Skin epidermis (tissue), 12 donors: ENCODE data around the gene CCDC83.

Experiments used
- H3K27ac ChIP-seq, 21 experiments: fragments of 200-600 bp; sonication (generic) in 11 of 21; one replicate each; pipeline ENCODE4 v1.5.0; 2020; ENCODE audit warnings: mild to moderate bottlenecking in 3 of 21, inconsistent platforms in 2 of 21, moderate library complexity in 2 of 21
- H3K4me3 ChIP-seq, 7 experiments: fragments of 200-600 bp; sonication (generic) in 2 of 7; one replicate each; pipeline ENCODE4 v1.5.0; 2020; ENCODE audit warnings: inconsistent platforms in 2 of 7, mild to moderate bottlenecking in 2 of 7, moderate library complexity in 1 of 7

Gene CCDC83

GRCh38 chr11:85960678-85961077 is 105.5 kb downstream of the CCDC83 start:
- Histone ChIP-seq H3K27ac (peak overlapping the region in 1 of 21 experiments; percentile 1), H3K4me3 (no peak overlapping the region)

GRCh38 chr11:85961130-85961529 is 105.9 kb downstream of the CCDC83 start:
- H3K4me3 ChIP-seq: no peak overlapping the region
- H3K27ac ChIP-seq: peak overlapping the region in 1 of 21 experiments; percentile 1

GRCh38 chr11:85961930-85962363 is 106.8 kb downstream of the CCDC83 start:
- Histone ChIP-seq H3K4me3 (no peak overlapping the region), H3K27ac (no peak overlapping the region)

- H3K4me3 ChIP-seq: no peak overlapping the region
- no peak overlapping the region for H3K27ac ChIP-seq
Measured at GRCh38 chr11:85965202-85965601, 110.0 kb downstream of the CCDC83 start.

- Histone ChIP-seq H3K27ac (peak overlapping the region in 1 of 21 experiments; percentile 38), H3K4me3 (no peak overlapping the region)
Measured at GRCh38 chr11:85967457-85967856, 112.3 kb downstream of the CCDC83 start.
